Hippocampal formation (tissue), 2 donors: ENCODE results near the gene FLYWCH1.
A peak's percentile ranks its signal among the peaks of the same experiment; 100 is the strongest.

Experiments
- DNase-seq, 2 donors: peaks; one replicate each; lab custom pipeline; 2025; lab: John Stamatoyannopoulos, UW

Gene FLYWCH1

GRCh38 chr16:2898831-2899563, 12.7 kb upstream of the FLYWCH1 start:
- DNase-seq, result no peak

- no peak for DNase-seq
Observed at GRCh38 chr16:2899564-2900072, 12.1 kb upstream of the FLYWCH1 start.

- no peak for DNase-seq
Observed at GRCh38 chr16:2900526-2901075, 11.1 kb upstream of the FLYWCH1 start.

GRCh38 chr16:2902337-2903130, 9.2 kb upstream of the FLYWCH1 start:
- no peak for DNase-seq

- DNase-seq, result peak; percentile 80 to 83
Observed at GRCh38 chr16:2904100-2904921, 7.4 kb upstream of the FLYWCH1 start.

GRCh38 chr16:2904922-2905240, 6.8 kb upstream of the FLYWCH1 start:
- DNase-seq, result no peak

- DNase-seq, result peak; percentile 100
Observed at GRCh38 chr16:2905241-2905987, 6.3 kb upstream of the FLYWCH1 start.

GRCh38 chr16:2905988-2906387, 5.7 kb upstream of the FLYWCH1 start:
- DNase-seq, result no peak

- peak in 1 of 2 donors; percentile 20 for DNase-seq
Observed at GRCh38 chr16:2907084-2907753, 4.5 kb upstream of the FLYWCH1 start.

GRCh38 chr16:2910441-2910969, 1.2 kb upstream of the FLYWCH1 start:
- no peak for DNase-seq

- DNase-seq, result peak in 1 of 2 donors; percentile 24
Observed at GRCh38 chr16:2912330-2913199, 834 bp downstream of the FLYWCH1 start.

- no peak for DNase-seq
Observed at GRCh38 chr16:2913603-2914002, 1.9 kb downstream of the FLYWCH1 start.

- no peak for DNase-seq
Observed at GRCh38 chr16:2914233-2914632, 2.5 kb downstream of the FLYWCH1 start.

GRCh38 chr16:2915196-2915929, 3.6 kb downstream of the FLYWCH1 start:
- no peak for DNase-seq

- DNase-seq, result peak; percentile 22 to 59
Observed at GRCh38 chr16:2919511-2920255, 8.0 kb downstream of the FLYWCH1 start.

- no peak for DNase-seq
Observed at GRCh38 chr16:2923481-2923880, 11.8 kb downstream of the FLYWCH1 start.

GRCh38 chr16:2924901-2925755, 13.4 kb downstream of the FLYWCH1 start:
- no peak for DNase-seq
